Measurements from ENCODE around the gene CMIP. TPM values are rescaled to one million over a fixed set of nuclear protein-coding genes. Genes with fewer than 3 reads are reported as not detected.
A peak's percentile ranks its signal among the peaks of the same experiment; 100 is the strongest.

CMIP gene
- total RNA-seq, 1 donor, result 15.7 TPM

DNA sequence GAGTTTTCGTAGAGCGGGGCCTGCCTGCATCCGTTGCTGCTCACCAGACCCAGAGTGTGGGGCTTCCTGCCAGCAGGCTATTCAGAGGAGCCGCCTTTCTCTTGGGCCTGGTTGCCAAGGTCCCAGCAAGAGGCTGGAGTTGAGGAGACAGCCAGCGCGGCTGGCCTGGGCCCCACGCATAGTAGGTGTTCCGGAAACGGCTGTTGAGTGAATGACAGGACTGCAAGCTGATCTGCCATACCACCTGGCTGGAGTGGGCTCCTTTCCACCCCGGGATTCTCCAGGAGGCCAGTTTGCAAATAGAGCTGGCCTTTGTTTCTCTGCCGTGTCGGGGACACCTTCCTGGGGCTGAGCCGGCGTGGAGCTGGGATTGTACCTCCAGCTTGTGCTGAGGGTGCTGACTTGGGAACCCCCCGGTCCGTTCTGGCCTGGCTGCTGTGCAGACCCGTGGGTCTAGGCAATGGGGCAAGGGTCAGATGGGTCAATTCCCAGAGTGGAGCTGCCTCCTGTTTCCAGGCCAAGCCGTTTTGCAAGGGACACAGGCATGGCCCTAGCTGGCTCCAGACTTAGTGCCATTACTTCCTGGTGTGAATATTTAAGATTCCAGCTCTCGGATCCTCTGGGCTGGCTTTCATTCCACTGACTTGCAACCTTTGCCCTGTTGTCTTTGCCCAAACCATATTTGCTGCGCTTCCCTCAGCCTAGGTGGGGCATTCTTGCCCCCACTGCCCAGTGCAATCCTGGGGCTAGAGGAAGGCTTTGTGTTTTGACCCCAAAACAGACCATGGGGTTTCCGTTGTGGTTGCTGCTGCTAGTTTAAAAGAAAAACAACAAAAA is 68.8 kb downstream of the CMIP start:
- DNase-seq (ENCODE audit: low read depth), result peak; percentile 64

DNA sequence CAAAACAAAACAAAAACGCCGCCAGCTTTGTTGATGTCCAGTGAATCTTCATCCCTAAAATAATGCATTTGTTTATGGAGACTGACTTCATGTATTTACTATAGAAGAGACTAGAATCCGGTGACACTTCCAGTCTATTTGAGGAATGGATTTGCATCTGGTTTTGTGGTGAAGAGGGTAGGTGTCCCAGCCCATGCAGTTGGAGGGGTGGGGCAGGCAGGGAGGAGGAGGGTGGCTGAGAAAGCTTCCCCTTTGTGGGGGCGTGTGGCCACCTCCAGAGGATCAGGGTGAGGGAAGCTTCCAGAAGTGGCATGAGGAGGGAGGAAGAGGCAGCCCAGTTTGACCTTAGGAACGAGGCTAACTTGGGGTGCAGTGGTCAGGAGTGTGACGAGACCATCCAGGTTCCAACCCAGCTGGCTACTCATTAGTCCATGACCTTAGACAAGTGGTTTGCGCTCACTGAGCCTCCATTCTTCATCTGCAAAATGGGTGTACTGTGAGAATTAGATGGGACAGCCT is 69.5 kb downstream of the CMIP start:
- no peak for DNase-seq (ENCODE audit: low read depth)
- TF ChIP-seq, protein P1, sequence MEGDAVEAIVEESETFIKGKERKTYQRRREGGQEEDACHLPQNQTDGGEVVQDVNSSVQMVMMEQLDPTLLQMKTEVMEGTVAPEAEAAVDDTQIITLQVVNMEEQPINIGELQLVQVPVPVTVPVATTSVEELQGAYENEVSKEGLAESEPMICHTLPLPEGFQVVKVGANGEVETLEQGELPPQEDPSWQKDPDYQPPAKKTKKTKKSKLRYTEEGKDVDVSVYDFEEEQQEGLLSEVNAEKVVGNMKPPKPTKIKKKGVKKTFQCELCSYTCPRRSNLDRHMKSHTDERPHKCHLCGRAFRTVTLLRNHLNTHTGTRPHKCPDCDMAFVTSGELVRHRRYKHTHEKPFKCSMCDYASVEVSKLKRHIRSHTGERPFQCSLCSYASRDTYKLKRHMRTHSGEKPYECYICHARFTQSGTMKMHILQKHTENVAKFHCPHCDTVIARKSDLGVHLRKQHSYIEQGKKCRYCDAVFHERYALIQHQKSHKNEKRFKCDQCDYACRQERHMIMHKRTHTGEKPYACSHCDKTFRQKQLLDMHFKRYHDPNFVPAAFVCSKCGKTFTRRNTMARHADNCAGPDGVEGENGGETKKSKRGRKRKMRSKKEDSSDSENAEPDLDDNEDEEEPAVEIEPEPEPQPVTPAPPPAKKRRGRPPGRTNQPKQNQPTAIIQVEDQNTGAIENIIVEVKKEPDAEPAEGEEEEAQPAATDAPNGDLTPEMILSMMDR (IDR thresholded peaks at IDR 0.05; ENCODE audit: insufficient read depth, low read length), result no peak
- no peak overlapping the region for H3K4me3 ChIP-seq (ENCODE audit: low read depth, low read length)

More for the DNA sequence above, 68.8 kb downstream of the CMIP start:
- no peak overlapping the region for H3K4me3 ChIP-seq (ENCODE audit: low read depth, low read length)
- TF ChIP-seq, protein P1 (IDR thresholded peaks at IDR 0.05; ENCODE audit: insufficient read depth, low read length), result no peak

DNA sequence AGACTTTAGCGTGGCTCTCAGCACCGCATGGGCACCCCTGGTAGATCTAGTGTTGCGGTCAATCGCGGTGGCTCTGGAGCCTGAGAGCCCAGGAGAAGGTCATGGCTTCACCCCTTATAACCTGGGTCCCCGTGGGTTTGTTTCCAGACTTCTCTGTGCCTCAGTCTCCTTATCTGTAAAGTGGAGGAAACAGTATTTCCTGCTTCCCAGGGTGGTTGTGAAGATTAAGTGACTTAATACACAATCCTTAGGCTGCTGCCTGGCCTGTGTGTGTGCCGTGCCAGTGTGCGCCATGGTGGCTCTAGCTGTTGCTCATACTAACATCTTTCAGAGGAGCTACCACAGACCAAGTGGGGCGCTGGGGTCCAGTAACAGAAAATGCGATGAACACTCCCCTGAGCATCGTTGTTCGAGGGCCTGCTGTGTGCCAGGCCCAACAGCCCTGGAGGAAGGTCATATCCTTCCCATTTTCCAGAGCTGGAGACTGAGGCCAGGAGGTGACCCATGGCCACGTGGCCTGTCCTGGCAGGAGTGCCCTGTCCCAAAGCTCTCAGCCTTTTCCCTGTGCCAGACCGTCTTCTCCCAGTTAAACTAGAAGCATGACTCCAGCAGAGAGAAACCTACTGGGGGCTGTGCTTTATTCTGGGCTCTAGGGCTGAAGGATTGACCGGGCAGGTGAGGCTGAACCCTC is 70.1 kb downstream of the CMIP start:
- TF ChIP-seq, protein P1 (IDR thresholded peaks at IDR 0.05; ENCODE audit: insufficient read depth, low read length), result no peak
- DNase-seq (ENCODE audit: low read depth), result no peak
- no peak overlapping the region for H3K4me3 ChIP-seq (ENCODE audit: low read depth, low read length)

DNA sequence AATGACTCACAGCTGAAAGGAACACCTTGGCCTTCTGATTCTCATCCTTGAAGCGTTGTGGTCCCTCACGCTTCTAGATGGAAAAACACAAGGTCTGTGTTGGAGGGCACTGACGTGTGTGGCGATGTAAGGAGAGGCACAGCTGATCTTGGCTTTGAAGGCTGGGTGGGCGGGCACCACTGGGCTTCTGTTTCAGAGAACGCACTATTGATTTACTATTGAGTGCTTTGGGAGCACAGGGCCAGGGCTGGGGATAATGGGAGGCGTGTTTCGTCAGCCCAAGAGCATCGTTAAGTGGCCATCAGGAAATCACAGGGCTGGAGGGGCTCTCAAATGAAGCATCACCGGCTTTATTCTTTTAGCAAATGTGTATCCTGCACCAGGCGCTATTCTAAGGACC is 70.7 kb downstream of the CMIP start:
- H3K4me3 ChIP-seq (ENCODE audit: low read depth, low read length), result no peak overlapping the region
- TF ChIP-seq, protein P1 (IDR thresholded peaks at IDR 0.05; ENCODE audit: insufficient read depth, low read length), result no peak
- no peak for DNase-seq (ENCODE audit: low read depth)

DNA sequence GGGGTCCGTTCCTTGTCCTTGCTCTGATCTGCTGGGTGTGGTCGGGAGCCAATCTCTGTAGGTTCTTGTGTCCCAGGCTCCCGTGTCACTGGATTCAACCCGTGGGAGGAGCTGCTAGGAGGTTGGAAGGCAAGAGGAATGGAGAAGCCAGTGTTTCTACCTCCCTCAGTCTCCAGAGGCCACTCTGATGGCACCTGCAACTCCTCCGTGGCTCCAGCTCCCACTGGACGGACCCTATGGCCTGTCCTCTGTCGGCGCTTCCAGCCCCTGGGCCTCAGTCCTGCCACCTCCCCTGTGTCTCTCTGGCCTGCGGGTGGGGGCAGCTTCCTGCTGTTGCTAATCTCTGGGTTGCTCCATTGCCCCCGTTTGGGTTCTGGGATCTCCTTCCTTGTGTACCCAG is 71.1 kb downstream of the CMIP start:
- TF ChIP-seq, protein P1 (IDR thresholded peaks at IDR 0.05; ENCODE audit: insufficient read depth, low read length), result no peak
- DNase-seq (ENCODE audit: low read depth), result no peak
- no peak overlapping the region for H3K4me3 ChIP-seq (ENCODE audit: low read depth, low read length)

DNA sequence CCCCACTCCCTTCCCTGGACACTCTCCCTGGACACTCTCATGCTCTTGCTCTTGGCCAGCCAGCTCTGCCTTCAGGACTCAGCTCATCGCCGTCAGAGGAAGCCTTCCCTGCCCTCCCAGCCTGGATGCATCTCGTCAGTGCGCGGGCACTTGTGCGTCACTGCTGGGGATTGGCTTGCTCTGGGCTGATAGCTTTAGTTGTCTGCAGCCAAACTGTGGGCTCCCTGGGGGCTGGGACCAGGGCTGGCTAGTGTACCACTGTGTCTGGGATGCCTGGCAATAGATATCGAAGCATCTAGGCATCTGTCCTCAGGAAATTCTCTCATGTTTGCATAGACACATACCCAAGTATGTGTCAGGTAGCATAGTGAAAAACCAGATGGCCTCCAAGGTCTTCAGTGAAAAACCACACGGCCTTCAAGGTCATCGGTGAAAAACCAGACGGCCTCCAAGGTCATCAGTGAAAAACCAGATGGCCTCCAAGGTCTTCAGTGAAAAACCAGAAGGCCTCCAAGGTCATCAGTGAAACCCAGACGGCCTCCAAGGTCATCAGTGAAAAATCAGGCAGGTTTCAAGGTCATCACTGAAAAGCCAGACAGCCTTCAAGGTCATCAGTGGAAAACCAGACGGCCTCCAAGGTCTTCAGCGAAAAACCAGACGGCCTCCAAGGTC is 72.0 kb downstream of the CMIP start:
- H3K4me3 ChIP-seq (ENCODE audit: low read depth, low read length), result no peak overlapping the region
- peak; percentile 80 for DNase-seq (ENCODE audit: low read depth)
- TF ChIP-seq, protein P1 (IDR thresholded peaks at IDR 0.05; ENCODE audit: insufficient read depth, low read length), result no peak
